ENCODE results near the gene HCN4.

HCN4 gene

DNA sequence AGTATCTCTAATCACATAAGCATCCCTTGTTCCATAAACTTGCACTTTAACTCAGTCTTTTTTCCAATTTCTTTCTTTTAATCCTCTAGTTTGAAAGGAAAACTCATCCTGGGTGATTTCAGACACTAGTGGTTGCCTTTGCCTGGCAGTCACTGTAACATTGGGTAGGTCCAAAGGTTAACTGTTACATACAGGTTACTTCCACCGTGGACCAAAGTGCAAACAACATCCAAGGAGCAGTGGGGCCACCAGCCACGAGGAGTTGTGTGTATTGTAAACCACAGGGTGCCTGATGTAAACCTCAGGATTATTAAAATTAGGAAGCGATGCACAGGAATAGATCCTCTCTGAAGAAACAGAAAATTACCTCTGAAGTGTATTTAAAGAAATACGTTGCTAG, 75.0 kb downstream of the HCN4 start:
- DNase-seq = peak; percentile 16

DNA sequence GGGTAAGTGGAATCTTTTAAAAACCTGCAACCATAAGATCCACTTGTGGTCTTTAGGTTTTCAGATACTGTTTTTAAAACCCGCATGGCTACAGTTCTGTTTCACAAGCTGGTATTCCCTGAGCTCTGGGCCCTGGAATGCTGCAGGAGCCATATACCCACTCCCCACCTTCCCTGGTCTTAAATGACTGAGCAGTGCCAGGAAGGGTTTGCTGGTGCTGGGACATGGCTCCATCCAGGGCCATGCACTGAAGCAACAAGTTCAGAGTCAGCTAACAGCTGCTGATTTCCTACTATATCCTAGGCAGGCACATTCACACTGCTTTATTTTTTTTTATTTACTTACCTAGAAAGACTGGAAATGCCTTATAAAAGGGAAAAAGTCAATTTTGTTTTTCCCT, 77.3 kb downstream of the HCN4 start:
- DNase-seq = no peak

DNA sequence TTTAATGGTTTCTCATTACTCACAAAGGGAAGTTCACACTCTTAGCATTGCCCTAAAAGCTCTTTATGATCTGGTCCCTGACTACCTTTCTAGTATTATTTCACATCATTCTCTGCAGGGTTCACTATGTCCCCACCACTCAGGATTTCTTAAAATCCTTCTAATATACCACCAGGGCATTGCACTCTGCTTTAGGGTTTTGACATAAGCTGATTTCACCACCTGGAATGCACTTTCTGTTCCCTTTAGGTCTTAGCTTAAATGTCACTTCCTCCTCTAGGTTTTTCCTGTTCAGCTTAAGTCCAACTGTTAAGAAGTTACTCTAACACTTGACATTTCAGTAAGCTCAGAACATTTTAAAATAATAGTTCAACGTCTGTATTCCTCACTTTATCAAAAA, 81.7 kb downstream of the HCN4 start:
- no peak for DNase-seq

DNA sequence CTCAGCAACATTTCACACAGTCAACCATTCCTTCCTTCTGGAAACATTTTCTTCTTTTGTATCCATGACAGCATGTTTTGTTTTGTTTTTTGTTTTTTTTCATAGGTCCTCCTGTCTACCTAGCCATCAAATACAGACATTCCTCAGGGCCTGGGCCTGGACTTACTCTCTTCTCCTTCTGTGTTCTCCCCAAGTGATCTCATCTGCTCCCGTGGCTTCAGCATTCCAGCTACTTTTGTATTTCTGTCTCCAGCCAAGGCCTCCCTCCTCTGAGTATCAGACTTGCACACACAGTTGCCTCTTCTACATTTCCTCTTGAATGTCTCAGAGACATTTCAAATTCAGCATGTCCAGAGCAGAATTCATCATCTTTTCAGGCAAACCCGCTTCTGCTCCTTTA, 82.4 kb downstream of the HCN4 start:
- DNase-seq = no peak

DNA sequence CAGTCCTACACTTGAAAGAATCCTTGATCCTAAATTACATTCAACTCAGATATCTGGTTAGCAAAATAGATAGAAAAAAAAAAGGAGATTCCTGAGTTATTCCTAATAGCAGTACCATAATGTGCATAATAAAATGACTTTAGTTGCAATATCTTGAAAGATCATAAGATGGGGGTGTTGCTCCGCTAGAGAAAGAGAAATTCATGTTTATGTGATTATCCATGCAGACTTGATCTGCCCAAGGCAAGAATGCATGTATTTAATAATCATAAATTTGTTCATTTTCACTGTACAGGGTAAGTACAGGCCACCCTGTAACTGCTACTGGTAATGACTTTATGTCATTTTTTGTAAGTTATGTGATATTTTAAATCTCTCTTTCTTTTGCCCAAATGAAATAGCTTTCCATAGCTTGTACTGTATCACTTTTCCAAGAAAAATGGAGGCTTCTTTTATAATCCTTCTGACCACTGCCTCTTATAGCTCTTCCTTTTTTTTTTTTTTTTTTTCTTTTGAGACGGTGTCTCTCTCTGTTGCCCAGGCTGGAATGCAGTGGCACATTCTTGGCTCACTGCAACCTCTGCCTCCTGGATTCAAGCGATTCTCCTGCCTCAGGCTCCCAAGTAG, 84.6 kb downstream of the HCN4 start:
- DNase-seq = peak; percentile 8

DNA sequence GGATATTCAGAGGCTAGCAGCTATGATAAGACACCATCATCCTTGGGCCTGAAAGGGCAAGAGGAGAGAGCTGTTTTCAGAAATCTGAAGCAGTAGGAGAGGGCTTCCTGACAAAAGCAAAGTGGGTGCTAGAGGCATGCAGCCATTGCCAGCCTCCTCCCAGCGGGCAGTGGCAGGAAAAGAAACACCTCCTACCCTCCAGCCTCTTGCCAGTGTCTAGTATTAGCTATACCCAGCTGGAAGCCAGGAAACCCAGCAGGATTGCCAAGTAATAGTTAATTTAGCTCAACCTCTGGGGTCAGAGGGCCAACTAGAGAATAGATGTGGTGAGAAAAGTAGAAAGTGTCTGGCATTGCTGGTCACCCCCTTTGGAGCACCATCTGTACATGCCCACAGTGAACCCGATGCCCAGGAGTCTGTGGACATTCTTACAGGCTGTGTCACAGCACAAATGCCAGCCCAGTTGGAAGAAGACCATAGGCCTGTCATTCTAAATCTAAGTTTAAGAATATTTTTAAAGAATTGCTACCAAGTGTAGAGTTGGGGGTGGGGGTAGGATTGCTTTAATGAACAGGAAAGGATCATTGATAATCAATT, 85.3 kb downstream of the HCN4 start:
- DNase-seq = no peak

DNA sequence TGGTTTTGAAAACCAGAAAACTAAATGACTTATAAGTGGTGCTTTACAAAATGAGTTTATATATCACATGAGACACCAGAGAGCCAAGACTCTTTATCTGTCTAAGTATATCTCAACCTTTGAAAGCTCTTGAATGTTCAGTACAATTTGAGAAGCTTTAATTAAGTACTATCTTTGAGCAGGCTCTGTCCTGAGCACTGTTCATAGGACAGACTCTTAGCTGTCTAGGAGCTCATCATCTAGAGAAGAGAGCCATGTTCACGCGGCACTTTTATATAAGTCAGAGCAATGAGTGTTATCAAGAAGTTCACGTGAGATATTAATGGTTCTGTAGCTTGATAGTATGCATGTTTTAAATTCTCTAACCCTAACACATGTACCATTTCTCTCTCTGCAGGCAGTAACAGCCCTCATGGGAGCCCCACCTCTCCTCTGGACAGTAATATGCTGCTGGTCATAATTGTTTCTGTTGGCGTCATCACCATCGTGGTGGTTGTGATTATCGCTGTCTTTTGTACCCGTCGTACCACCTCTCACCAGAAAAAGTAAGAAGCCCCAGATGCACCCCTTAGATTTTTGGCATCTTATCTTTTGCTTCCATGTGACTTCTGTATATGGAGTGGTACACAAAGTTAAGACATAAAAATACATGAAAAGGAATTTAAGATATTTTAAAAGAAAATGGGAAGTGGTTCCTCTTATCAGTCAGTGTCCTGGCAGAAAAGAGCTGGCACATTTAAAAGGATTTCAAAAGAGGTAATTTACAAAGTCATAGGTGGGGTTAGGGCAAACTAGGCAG, 86.0 kb downstream of the HCN4 start:
- DNase-seq = no peak

DNA sequence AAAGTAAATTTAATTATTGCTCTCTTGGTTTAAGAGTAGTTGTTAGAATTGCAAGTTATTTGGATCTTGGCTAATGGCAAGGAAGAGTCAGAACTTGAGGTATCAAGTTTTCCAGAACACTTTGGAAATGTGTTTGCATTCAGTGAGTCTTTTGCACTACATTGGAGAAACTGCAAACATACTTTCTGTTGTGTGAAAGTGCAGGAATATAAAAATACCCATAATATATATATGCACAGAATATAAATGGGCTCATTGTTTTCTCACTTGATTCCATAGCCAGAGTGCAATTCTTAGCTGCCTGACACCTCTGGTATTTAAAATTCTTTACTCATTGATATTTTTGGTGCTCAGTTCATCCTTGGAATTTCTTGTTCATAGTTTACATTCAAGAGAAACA, 92.9 kb downstream of the HCN4 start:
- no peak for DNase-seq

DNA sequence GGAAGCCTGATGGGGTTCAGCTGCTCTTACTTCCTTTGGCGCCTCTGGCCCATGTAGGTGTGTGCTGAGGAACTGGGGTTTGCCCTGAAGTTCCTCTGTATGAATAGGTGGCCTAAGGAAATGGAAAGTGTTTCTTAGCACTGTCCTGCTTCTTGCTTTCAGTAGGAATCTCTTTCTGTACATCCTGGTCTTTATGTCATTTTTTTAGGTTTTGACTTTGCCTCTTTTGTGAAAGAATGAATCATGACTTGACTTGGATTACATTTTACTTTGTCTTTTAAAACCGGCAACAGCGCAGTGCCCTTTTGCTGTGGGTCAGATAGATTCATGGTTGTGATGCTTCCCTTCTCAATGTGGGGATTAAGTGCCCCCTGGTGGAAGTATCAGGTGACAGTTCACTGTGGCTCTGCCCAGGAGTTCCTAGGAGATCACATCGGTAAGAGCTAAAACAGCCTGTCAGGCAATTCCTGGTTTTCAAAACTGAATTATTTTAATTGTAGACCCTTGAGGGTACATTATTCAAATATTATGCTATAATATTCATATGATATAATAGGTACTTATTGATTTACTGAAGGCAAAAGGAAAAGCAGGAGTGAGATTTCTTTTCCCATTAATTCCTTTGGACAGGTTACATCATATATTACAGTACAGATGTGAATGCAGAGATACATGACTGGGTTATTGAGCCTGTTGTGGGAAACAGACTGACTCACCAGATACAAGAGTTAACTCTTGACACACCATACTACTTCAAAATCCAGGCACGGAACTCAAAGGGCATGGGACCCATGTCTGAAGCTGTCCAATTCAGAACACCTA, 95.4 kb downstream of the HCN4 start:
- DNase-seq = peak; percentile 73

DNA sequence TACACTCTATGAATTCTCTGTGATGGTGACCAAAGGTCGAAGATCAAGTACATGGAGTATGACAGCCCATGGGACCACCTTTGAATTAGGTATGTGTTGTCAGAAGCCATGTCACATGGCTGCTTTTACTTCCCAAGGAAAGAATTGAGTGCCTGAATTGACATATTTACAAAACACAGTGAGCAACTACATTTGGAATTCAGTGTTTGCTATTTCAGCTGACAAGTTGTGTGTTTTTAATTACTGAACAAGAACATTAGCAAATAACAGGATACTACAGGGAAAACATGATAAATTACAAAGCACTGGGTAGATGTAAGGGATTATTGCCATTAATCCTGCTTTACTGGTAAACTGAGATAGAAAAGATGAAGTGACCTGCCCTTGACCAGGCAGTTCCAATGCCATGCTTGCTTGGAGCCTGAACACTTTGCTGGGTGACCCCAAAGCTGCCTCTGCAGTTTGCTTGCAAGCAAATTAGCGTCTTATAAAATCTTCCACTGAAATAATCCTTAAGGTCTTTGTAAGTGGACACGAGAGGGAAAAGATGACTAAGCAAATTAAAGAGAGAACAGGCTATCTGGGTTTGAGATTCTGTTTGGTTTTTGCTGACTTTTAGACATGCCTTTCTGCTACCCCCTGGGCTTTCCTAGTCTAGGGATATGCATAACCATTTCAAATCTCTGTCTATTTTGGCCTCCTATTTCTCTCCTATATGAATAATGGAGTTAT, 98.2 kb downstream of the HCN4 start:
- no peak for DNase-seq
